Astrocyte of the cerebellum (primary cell): ENCODE data around the gene FGFR3.

ENCODE experiments used
- DNase-seq: peaks from one replicate; pipeline ENCODE4 v3.0.0-alpha.2; 2011; ENCODE audit warnings: low read depth
- H3K4me3 ChIP-seq: 2 replicates; pipeline ENCODE4 v1.5.1; 2011; ENCODE audit warnings: mild to moderate bottlenecking, low read depth, low read length, moderate library complexity
- CTCF ChIP-seq: IDR thresholded peaks from 2 replicates; pipeline ENCODE4 v1.5.1; 2012; ENCODE audit warnings: low read length, low read depth, moderate library complexity, mild to moderate bottlenecking; ENCODE audit errors: missing control alignments
- in situ Hi-C: cut with HindIII; loops from 2 replicates; pipeline ENCODE4 v1.10.0; 2017; ENCODE audit warnings: low sequenced_read_pairs

FGFR3 gene

GRCh38 chr4:1786544-1787362, 6.3 kb upstream of the FGFR3 start:
- in situ Hi-C loops, result no loop called here
- DNase-seq, result no peak
- no peak overlapping the region for H3K4me3 ChIP-seq
- no peak for TF ChIP-seq CTCF

GRCh38 chr4:1787411-1788077, 5.5 kb upstream of the FGFR3 start:
- in situ Hi-C loops, result no loop called here
- no peak for TF ChIP-seq CTCF
- no peak overlapping the region for H3K4me3 ChIP-seq
- DNase-seq, result no peak

GRCh38 chr4:1788254-1788973, 4.7 kb upstream of the FGFR3 start:
- in situ Hi-C loops, result no loop called here
- no peak overlapping the region for H3K4me3 ChIP-seq
- no peak for DNase-seq
- no peak for TF ChIP-seq CTCF

- no peak for DNase-seq
- H3K4me3 ChIP-seq, result no peak overlapping the region
- no peak for TF ChIP-seq CTCF
- in situ Hi-C loops, result no loop called here
These were observed 3.5 kb upstream of the FGFR3 start for GRCh38 chr4:1789552-1789951.

GRCh38 chr4:1790005-1790404, 3.1 kb upstream of the FGFR3 start:
- no peak for TF ChIP-seq CTCF
- in situ Hi-C loops, result no loop called here
- no peak for DNase-seq
- no peak overlapping the region for H3K4me3 ChIP-seq

- in situ Hi-C loops, result no loop called here
- DNase-seq, result no peak
- H3K4me3 ChIP-seq, result no peak overlapping the region
- no peak for TF ChIP-seq CTCF
These were observed 798 bp upstream of the FGFR3 start for GRCh38 chr4:1792158-1792831.
